K562 (cell line): ENCODE results near the gene ARHGAP35. TPM values are rescaled to one million over a fixed set of nuclear protein-coding genes. Genes with fewer than 3 reads are reported as not detected.

Experiments
- ATF3 ChIP-seq, 2 experiments: fragments of 450-650 bp in 1 of 2; sonication (generic) in 1 of 2; formaldehyde crosslinking in 1 of 2; IDR thresholded peaks in 1 of 2; conservative IDR thresholded peaks in 1 of 2; 2 replicates each; pipeline versions ENCODE4 v1.6.1 to v1.8.1; 2016 to 2023; ENCODE audit warnings: mild to moderate bottlenecking in 2 of 2, moderate library complexity in 2 of 2, inconsistent platforms in 1 of 2, missing genetic modification reagents in 1 of 2
- BRD9 ChIP-seq: fragments of 450-650 bp; IDR thresholded peaks from 2 replicates; pipeline ENCODE4 v1.6.1; 2018; ENCODE audit warnings: low read depth; ENCODE audit not compliant: partially characterized antibody
- CEBPB ChIP-seq: fragments of 450-650 bp; IDR thresholded peaks from 2 replicates; pipeline ENCODE4 v1.6.1; 2016; ENCODE audit warnings: missing genetic modification characterization, missing compliant biosample characterization
- CEBPG ChIP-seq, 3 experiments: fragments of 200-800 bp in 1 of 3; sonication (Bioruptor generic) in 1 of 3; sonication (generic) in 1 of 3; formaldehyde crosslinking in 1 of 3; IDR thresholded peaks in 2 of 3; conservative IDR thresholded peaks in 1 of 3; 2 replicates each; pipeline versions ENCODE4 v1.6.1 to v1.8.0; 2016 to 2022; ENCODE audit warnings: missing compliant biosample characterization in 2 of 3, missing genetic modification characterization in 2 of 3, mild to moderate bottlenecking in 1 of 3, missing genetic modification reagents in 1 of 3
- CTBP1 ChIP-seq: fragments of 450-650 bp; IDR thresholded peaks from 2 replicates; pipeline ENCODE4 v1.6.1; 2016; ENCODE audit warnings: borderline replicate concordance
- DPF2 ChIP-seq: fragments of 450-650 bp; IDR thresholded peaks from 2 replicates; pipeline ENCODE4 v1.6.1; 2016
- NCOR1 ChIP-seq: fragments of 450-650 bp; IDR thresholded peaks from 2 replicates; pipeline ENCODE4 v1.6.1; 2016; ENCODE audit warnings: mild to moderate bottlenecking, moderate library complexity
- RAD21 ChIP-seq, 2 experiments: fragments of 250-450 bp in 1 of 2; fragments of 450-650 bp in 1 of 2; sonication (Bioruptor Pico) in 1 of 2; formaldehyde crosslinking in 1 of 2; IDR thresholded peaks in 1 of 2; conservative IDR thresholded peaks in 1 of 2; 2 replicates each; pipeline versions ENCODE4 v1.4.0 to v1.8.0; 2020 to 2022; ENCODE audit warnings: mild to moderate bottlenecking in 2 of 2, moderate library complexity in 1 of 2
- REST ChIP-seq, 2 experiments: fragments of 450-650 bp; formaldehyde crosslinking in 1 of 2; IDR thresholded peaks; 2 replicates each; pipeline versions ENCODE4 v1.4.0 to v1.6.1; 2014 to 2020; ENCODE audit warnings: mild to moderate bottlenecking in 2 of 2, borderline replicate concordance in 1 of 2, low read depth in 1 of 2
- USF1 ChIP-seq: sonication (generic); formaldehyde crosslinking; IDR thresholded peaks from 2 replicates; pipeline ENCODE4 v1.9.0; 2022; ENCODE audit warnings: mild to moderate bottlenecking, missing genetic modification reagents
- ZNF518B ChIP-seq: fragments of 250-450 bp; sonication (Bioruptor Pico); IDR thresholded peaks from 2 replicates; pipeline ENCODE4 v1.5.0; 2021; ENCODE audit warnings: mild to moderate bottlenecking, moderate library complexity
- polyA plus RNA-seq, 8 experiments: library from polyadenylated mRNA; depleted of rRNA in 4 of 8; stranded (reverse) in 5 of 8; unstranded in 3 of 8; fragments of >200 nt; fragmentation: Nextera tagmentation in 2 of 8; fragmentation: Illumina TruSeq in 1 of 8; extraction: Ambion mirVana in 2 of 8; extraction: Trizol in 1 of 8; gene quantifications; 2 replicates each; pipeline versions ENCODE4 v1.2.1 to v1.2.3, GENCODE V29; 2011 to 2014; ENCODE audit warnings: inconsistent platforms in 1 of 8, missing spikeins in 1 of 8
- total RNA-seq, 7 experiments: library from RNA; depleted of rRNA in 6 of 7; stranded (reverse); fragments of >200 nt in 6 of 7; fragmentation: Illumina TruSeq in 2 of 7; extraction: Trizol in 2 of 7; gene quantifications; 2 replicates each; pipeline versions ENCODE4 v1.2.1 to v1.2.3, GENCODE V29; 2011 to 2021; ENCODE audit warnings: low replicate concordance in 1 of 7

ARHGAP35 gene
- total and polyA plus RNA-seq, 9 of the 15 experiments (the other 6 are each of a cell fraction or from before 2014, with no cell fraction given) = 0.27 to 26.4 (median 10.2) TPM

- TF ChIP-seq ZNF518B (CRISPR knock-in tag) = no peak
- peak; percentile 39; the same call in 1 of the 2 replicates for TF ChIP-seq CTBP1
- TF ChIP-seq DPF2 = no peak
- peak; percentile 85 for TF ChIP-seq ATF3 (IDR thresholded peaks at IDR 0.05)
- TF ChIP-seq ATF3 (CRISPR knock-in tag; conservative IDR thresholded peaks at IDR 0.05) = no peak
- TF ChIP-seq REST (IDR thresholded peaks at IDR 0.05; ENCODE audit: borderline replicate concordance) = peak; percentile 41; the same call in 1 of the 2 replicates
- TF ChIP-seq REST (CRISPR knock-in tag; IDR thresholded peaks at IDR 0.05; ENCODE audit: low read depth) = no peak
- no peak for TF ChIP-seq BRD9
- TF ChIP-seq CEBPG (CRISPR knock-in tag; IDR thresholded peaks at IDR 0.05) = peak; percentile 77
- peak; percentile 46 to 60; a peak in 2 of 4 replicates for TF ChIP-seq CEBPG (tag; conservative IDR thresholded peaks at IDR 0.05 in 1 of 2, IDR thresholded peaks at IDR 0.05 in 1 of 2)
- TF ChIP-seq CEBPB = peak; percentile 46; the same call in 1 of the 2 replicates
- no peak for TF ChIP-seq USF1 (CRISPR knock-in tag)
- TF ChIP-seq NCOR1 = no peak
- peak in 1 of 2 experiments; percentile 49; a peak in 2 of 4 replicates for TF ChIP-seq RAD21 (CRISPR knock-in tag; conservative IDR thresholded peaks at IDR 0.05 in 1 of 2, IDR thresholded peaks at IDR 0.05 in 1 of 2)
Measured at GRCh38 chr19:46824890-46825730, 35.7 kb upstream of the ARHGAP35 start (continued).
